ENCODE measurements around the gene KCNJ16.
A peak's percentile ranks its signal among the peaks of the same experiment; 100 is the strongest.

The KCNJ16 gene

GRCh38 chr17:70123193-70123592 is 48.2 kb downstream of the KCNJ16 start:
- Histone ChIP-seq H3K4me3 (ENCODE audit: low read length) (no peak overlapping the region), H3K27ac (ENCODE audit: low read depth, low read length) (no peak overlapping the region), H3K9ac (ENCODE audit: low read length) (no peak overlapping the region), H3K4me1 (ENCODE audit: control insufficient read depth, insufficient read depth, low read length) (no peaks in the 10 kb centered on the region), H3K36me3 (ENCODE audit: control insufficient read depth, insufficient read depth, low read length) (no peaks in the 10 kb centered on the region), H3K27me3 (ENCODE audit: control insufficient read depth, insufficient read depth, low read length) (no peaks in the 10 kb centered on the region)

- Histone ChIP-seq H3K27ac (ENCODE audit: low read depth, low read length) (no peak overlapping the region), H3K4me1 (ENCODE audit: control insufficient read depth, insufficient read depth, low read length) (no peaks in the 10 kb centered on the region), H3K4me3 (ENCODE audit: low read length) (no peak overlapping the region), H3K36me3 (ENCODE audit: control insufficient read depth, insufficient read depth, low read length) (no peaks in the 10 kb centered on the region), H3K27me3 (ENCODE audit: control insufficient read depth, insufficient read depth, low read length) (no peaks in the 10 kb centered on the region), H3K9ac (ENCODE audit: low read length) (no peak overlapping the region)
These were observed 49.7 kb downstream of the KCNJ16 start for GRCh38 chr17:70124723-70125122.

GRCh38 chr17:70127221-70127873 is 52.3 kb downstream of the KCNJ16 start:
- Histone ChIP-seq H3K9ac (ENCODE audit: low read length) (no peak overlapping the region), H3K27ac (ENCODE audit: low read depth, low read length) (no peak overlapping the region), H3K36me3 (ENCODE audit: control insufficient read depth, insufficient read depth, low read length) (no peaks in the 10 kb centered on the region), H3K27me3 (ENCODE audit: control insufficient read depth, insufficient read depth, low read length) (no peaks in the 10 kb centered on the region), H3K4me1 (ENCODE audit: control insufficient read depth, insufficient read depth, low read length) (no peaks in the 10 kb centered on the region), H3K4me3 (ENCODE audit: low read length) (no peak overlapping the region)

GRCh38 chr17:70128727-70129238 is 53.8 kb downstream of the KCNJ16 start:
- H3K27me3 ChIP-seq (ENCODE audit: control insufficient read depth, insufficient read depth, low read length), result no peaks in the 10 kb centered on the region
- no peak overlapping the region for H3K9ac ChIP-seq (ENCODE audit: low read length)
- no peak overlapping the region for H3K4me3 ChIP-seq (ENCODE audit: low read length)
- no peaks in the 10 kb centered on the region for H3K36me3 ChIP-seq (ENCODE audit: control insufficient read depth, insufficient read depth, low read length)
- no peaks in the 10 kb centered on the region for H3K4me1 ChIP-seq (ENCODE audit: control insufficient read depth, insufficient read depth, low read length)
- H3K27ac ChIP-seq (ENCODE audit: low read depth, low read length), result no peak overlapping the region

GRCh38 chr17:70130289-70130688 is 55.3 kb downstream of the KCNJ16 start:
- H3K36me3 ChIP-seq (ENCODE audit: control insufficient read depth, insufficient read depth, low read length), result no peaks in the 10 kb centered on the region
- no peaks in the 10 kb centered on the region for H3K4me1 ChIP-seq (ENCODE audit: control insufficient read depth, insufficient read depth, low read length)
- no peak overlapping the region for H3K4me3 ChIP-seq (ENCODE audit: low read length)
- H3K27me3 ChIP-seq (ENCODE audit: control insufficient read depth, insufficient read depth, low read length), result no peaks in the 10 kb centered on the region
- no peak overlapping the region for H3K27ac ChIP-seq (ENCODE audit: low read depth, low read length)
- no peak overlapping the region for H3K9ac ChIP-seq (ENCODE audit: low read length)

- no peak overlapping the region for H3K27ac ChIP-seq (ENCODE audit: low read depth, low read length)
- no peaks in the 10 kb centered on the region for H3K36me3 ChIP-seq (ENCODE audit: control insufficient read depth, insufficient read depth, low read length)
- H3K4me1 ChIP-seq (ENCODE audit: control insufficient read depth, insufficient read depth, low read length), result peaks cover 3% of the 10 kb centered on the region
- no peaks in the 10 kb centered on the region for H3K27me3 ChIP-seq (ENCODE audit: control insufficient read depth, insufficient read depth, low read length)
- H3K9ac ChIP-seq (ENCODE audit: low read length), result no peak overlapping the region
- no peak overlapping the region for H3K4me3 ChIP-seq (ENCODE audit: low read length)
These were observed 57.5 kb downstream of the KCNJ16 start for GRCh38 chr17:70132505-70132904.

GRCh38 chr17:70134042-70134441 is 59.0 kb downstream of the KCNJ16 start:
- Histone ChIP-seq H3K4me3 (ENCODE audit: low read length) (no peak overlapping the region), H3K27me3 (ENCODE audit: control insufficient read depth, insufficient read depth, low read length) (no peaks in the 10 kb centered on the region), H3K27ac (ENCODE audit: low read depth, low read length) (no peak overlapping the region), H3K4me1 (ENCODE audit: control insufficient read depth, insufficient read depth, low read length) (peaks cover 11% of the 10 kb centered on the region), H3K9ac (ENCODE audit: low read length) (no peak overlapping the region), H3K36me3 (ENCODE audit: control insufficient read depth, insufficient read depth, low read length) (no peaks in the 10 kb centered on the region)

GRCh38 chr17:70134777-70135176 is 59.8 kb downstream of the KCNJ16 start:
- Histone ChIP-seq H3K4me3 (ENCODE audit: low read length) (no peak overlapping the region), H3K4me1 (ENCODE audit: control insufficient read depth, insufficient read depth, low read length) (peaks cover 11% of the 10 kb centered on the region), H3K36me3 (ENCODE audit: control insufficient read depth, insufficient read depth, low read length) (no peaks in the 10 kb centered on the region), H3K27me3 (ENCODE audit: control insufficient read depth, insufficient read depth, low read length) (no peaks in the 10 kb centered on the region), H3K9ac (ENCODE audit: low read length) (no peak overlapping the region), H3K27ac (ENCODE audit: low read depth, low read length) (no peak overlapping the region)

- H3K4me1 ChIP-seq (ENCODE audit: control insufficient read depth, insufficient read depth, low read length), result peaks cover 11% of the 10 kb centered on the region
- H3K4me3 ChIP-seq (ENCODE audit: low read length), result no peak overlapping the region
- H3K36me3 ChIP-seq (ENCODE audit: control insufficient read depth, insufficient read depth, low read length), result no peaks in the 10 kb centered on the region
- H3K27ac ChIP-seq (ENCODE audit: low read depth, low read length), result no peak overlapping the region
- H3K27me3 ChIP-seq (ENCODE audit: control insufficient read depth, insufficient read depth, low read length), result no peaks in the 10 kb centered on the region
- no peak overlapping the region for H3K9ac ChIP-seq (ENCODE audit: low read length)
These were observed 61.1 kb downstream of the KCNJ16 start for GRCh38 chr17:70136131-70136530.

- peaks cover 11% of the 10 kb centered on the region for H3K4me1 ChIP-seq (ENCODE audit: control insufficient read depth, insufficient read depth, low read length)
- peak overlapping the region; percentile 63 for H3K4me3 ChIP-seq (ENCODE audit: low read length)
- no peaks in the 10 kb centered on the region for H3K27me3 ChIP-seq (ENCODE audit: control insufficient read depth, insufficient read depth, low read length)
- H3K9ac ChIP-seq (ENCODE audit: low read length), result no peak overlapping the region
- H3K27ac ChIP-seq (ENCODE audit: low read depth, low read length), result peak overlapping the region; percentile 70
- H3K36me3 ChIP-seq (ENCODE audit: control insufficient read depth, insufficient read depth, low read length), result no peaks in the 10 kb centered on the region
These were observed 62.6 kb downstream of the KCNJ16 start for GRCh38 chr17:70137451-70138230.

- Histone ChIP-seq H3K9ac (ENCODE audit: low read length) (no peak overlapping the region), H3K4me3 (ENCODE audit: low read length) (no peak overlapping the region), H3K4me1 (ENCODE audit: control insufficient read depth, insufficient read depth, low read length) (peaks cover 11% of the 10 kb centered on the region), H3K36me3 (ENCODE audit: control insufficient read depth, insufficient read depth, low read length) (no peaks in the 10 kb centered on the region), H3K27ac (ENCODE audit: low read depth, low read length) (no peak overlapping the region), H3K27me3 (ENCODE audit: control insufficient read depth, insufficient read depth, low read length) (no peaks in the 10 kb centered on the region)
These were observed 63.4 kb downstream of the KCNJ16 start for GRCh38 chr17:70138291-70138865.

GRCh38 chr17:70139449-70139993 is 64.5 kb downstream of the KCNJ16 start:
- no peak overlapping the region for H3K27ac ChIP-seq (ENCODE audit: low read depth, low read length)

More at GRCh38 chr17:70139449-70139993, 64.5 kb downstream of the KCNJ16 start:
- H3K9ac ChIP-seq (ENCODE audit: low read length), result no peak overlapping the region
- H3K4me3 ChIP-seq (ENCODE audit: low read length), result no peak overlapping the region
- no peaks in the 10 kb centered on the region for H3K27me3 ChIP-seq (ENCODE audit: control insufficient read depth, insufficient read depth, low read length)
- H3K4me1 ChIP-seq (ENCODE audit: control insufficient read depth, insufficient read depth, low read length), result peaks cover 11% of the 10 kb centered on the region
- no peaks in the 10 kb centered on the region for H3K36me3 ChIP-seq (ENCODE audit: control insufficient read depth, insufficient read depth, low read length)

All from rectal smooth muscle tissue (tissue), 1 donor.